Liver (tissue), 9 donors: Measurements from ENCODE around the gene TMEM179. TPM values are rescaled to one million over a fixed set of nuclear protein-coding genes. Genes with fewer than 3 reads are reported as not detected.

ENCODE experiments used
- DNase-seq: peaks from one replicate; pipeline ENCODE4 v3.0.0-alpha.2; 2017; ENCODE audit warnings: low spot score
- H3K27ac ChIP-seq, 2 donors: one replicate each; pipeline ENCODE4 v1.7.0; 2013; ENCODE audit warnings: inconsistent platforms in 2 of 2, low read length in 2 of 2, control low read depth in 1 of 2, low read depth in 1 of 2, mild to moderate bottlenecking in 1 of 2
- H3K27me3 ChIP-seq, 4 donors: one replicate each; pipeline versions ENCODE4 v1.6.1 to v1.7.0; 2013; ENCODE audit warnings: low read length in 3 of 4, inconsistent platforms in 1 of 4, mild to moderate bottlenecking in 1 of 4, moderate library complexity in 1 of 4; ENCODE audit not compliant: control insufficient read depth in 4 of 4, insufficient read depth in 4 of 4
- H3K36me3 ChIP-seq, 4 donors: one replicate each; pipeline versions ENCODE4 v1.6.1 to v1.7.0; 2013; ENCODE audit warnings: low read length in 3 of 4, mild to moderate bottlenecking in 3 of 4, low read depth in 1 of 4, moderate library complexity in 1 of 4; ENCODE audit not compliant: control insufficient read depth in 4 of 4, insufficient read depth in 3 of 4
- H3K4me1 ChIP-seq, 4 donors: one replicate each; pipeline versions ENCODE4 v1.6.1 to v1.7.0; 2013; ENCODE audit warnings: low read length in 3 of 4, mild to moderate bottlenecking in 3 of 4, moderate library complexity in 1 of 4; ENCODE audit not compliant: control insufficient read depth in 4 of 4, insufficient read depth in 4 of 4
- H3K4me3 ChIP-seq, 3 donors: one replicate each; pipeline versions ENCODE4 v1.6.1 to v1.7.0; 2013; ENCODE audit warnings: low read length in 3 of 3, control low read depth in 1 of 3, low read depth in 1 of 3, mild to moderate bottlenecking in 1 of 3
- H3K9ac ChIP-seq, 2 donors: one replicate each; pipeline ENCODE4 v1.7.0; 2013; ENCODE audit warnings: low read length in 2 of 2, mild to moderate bottlenecking in 2 of 2, moderate library complexity in 2 of 2, control low read depth in 1 of 2, low read depth in 1 of 2
- H3K9me3 ChIP-seq, 4 donors: one replicate each; pipeline versions ENCODE4 v1.6.1 to v1.7.0; 2013; ENCODE audit warnings: low read length in 3 of 4; ENCODE audit not compliant: control insufficient read depth in 4 of 4
- EGR1 ChIP-seq, 2 donors: IDR thresholded peaks; 2 replicates each; pipeline ENCODE4 v1.6.1; 2016 to 2018; ENCODE audit warnings: antibody characterized with exemption in 2 of 2, low read depth in 2 of 2
- FOXA1 ChIP-seq: IDR thresholded peaks from 2 replicates; pipeline ENCODE4 v1.6.1; 2016; ENCODE audit warnings: antibody characterized with exemption
- FOXA2 ChIP-seq: IDR thresholded peaks from 2 replicates; pipeline ENCODE4 v1.6.1; 2016; ENCODE audit warnings: antibody characterized with exemption
- GABPA ChIP-seq, 2 donors: IDR thresholded peaks in 1 of 2; conservative IDR thresholded peaks in 1 of 2; 2 replicates each; pipeline ENCODE4 v1.6.1; 2016; ENCODE audit warnings: antibody characterized with exemption in 2 of 2, mild to moderate bottlenecking in 1 of 2, moderate library complexity in 1 of 2
- HNF4A ChIP-seq, 2 donors: conservative IDR thresholded peaks; 2 replicates each; pipeline ENCODE4 v1.6.1; 2016; ENCODE audit warnings: antibody characterized with exemption in 2 of 2, mild to moderate bottlenecking in 2 of 2
- HNF4G ChIP-seq: IDR thresholded peaks from 2 replicates; pipeline ENCODE4 v1.6.1; 2016; ENCODE audit warnings: antibody characterized with exemption
- JUND ChIP-seq, 2 donors: IDR thresholded peaks; 2 replicates each; pipeline ENCODE4 v1.6.1; 2016; ENCODE audit warnings: antibody characterized with exemption in 2 of 2
- NR2F2 ChIP-seq: IDR thresholded peaks from 2 replicates; pipeline ENCODE4 v1.6.1; 2016; ENCODE audit warnings: antibody characterized with exemption
- RAD21 ChIP-seq, 2 donors: IDR thresholded peaks; 2 replicates each; pipeline ENCODE4 v1.6.1; 2016; ENCODE audit warnings: antibody characterized with exemption in 2 of 2, mild to moderate bottlenecking in 2 of 2
- RXRA ChIP-seq, 2 donors: IDR thresholded peaks; 2 replicates each; pipeline ENCODE4 v1.6.1; 2017 to 2018; ENCODE audit warnings: antibody characterized with exemption in 2 of 2, mild to moderate bottlenecking in 1 of 2
- SP1 ChIP-seq: IDR thresholded peaks from 2 replicates; pipeline ENCODE4 v1.6.1; 2018; ENCODE audit warnings: antibody characterized with exemption, mild to moderate bottlenecking
- TAF1 ChIP-seq: conservative IDR thresholded peaks from 2 replicates; pipeline ENCODE4 v1.6.1; 2016; ENCODE audit warnings: antibody characterized with exemption, mild to moderate bottlenecking
- WGBS: extraction: QIAGEN DNeasy Blood & Tissue Kit; methylation state at CpG from one replicate; pipeline ENCODE4 v1.1.7; 2013; 5-methylcytosine and 5-hydroxymethylcytosine counted together
- polyA plus RNA-seq, 2 donors: library from polyadenylated mRNA; stranded (reverse) in 1 of 2; unstranded in 1 of 2; fragments of 200-250 nt in 1 of 2; fragments of >200 nt in 1 of 2; fragmentation: Nextera tagmentation in 1 of 2; extraction: Ambion mirVana in 1 of 2; gene quantifications; one replicate each; pipeline versions ENCODE4 v1.2.1 to v1.2.3, GENCODE V29; 2013 to 2015
- total RNA-seq, 2 donors: library from RNA; depleted of rRNA; stranded (reverse); fragments of >200 nt; gene quantifications; one replicate each; pipeline ENCODE4 v1.2.3, GENCODE V29; 2014
- TF ChIP-seq, protein P1 (sequence below): fragments of 150-350 bp; IDR thresholded peaks from 2 replicates; pipeline ENCODE4 v1.5.1; 2017; ENCODE audit warnings: improper control_type of control experiment, low read depth, low read length; ENCODE audit not compliant: missing input control
- TF ChIP-seq, protein P2 (sequence below): IDR thresholded peaks from 2 replicates; pipeline ENCODE4 v1.6.1; 2016; ENCODE audit warnings: antibody characterized with exemption, mild to moderate bottlenecking
- TF ChIP-seq, protein P3 (sequence below): IDR thresholded peaks from 2 replicates; pipeline ENCODE4 v1.6.1; 2016; ENCODE audit warnings: antibody characterized with exemption
- TF ChIP-seq, protein P4 (sequence below): IDR thresholded peaks from 2 replicates; pipeline ENCODE4 v1.6.1; 2016; ENCODE audit warnings: antibody characterized with exemption
- TF ChIP-seq, protein P5 (sequence below): IDR thresholded peaks from 2 replicates; pipeline ENCODE4 v1.6.1; 2016; ENCODE audit warnings: antibody characterized with exemption
- donor health status: healthy.
- donor health status: healthy.
- donor health status: healthy.
- donor health status: healthy.
- donor health status: healthy.

The TMEM179 gene
- total and polyA plus RNA-seq, 4 donors = 0.12 to 0.37 TPM; not detected in 2

DNA sequence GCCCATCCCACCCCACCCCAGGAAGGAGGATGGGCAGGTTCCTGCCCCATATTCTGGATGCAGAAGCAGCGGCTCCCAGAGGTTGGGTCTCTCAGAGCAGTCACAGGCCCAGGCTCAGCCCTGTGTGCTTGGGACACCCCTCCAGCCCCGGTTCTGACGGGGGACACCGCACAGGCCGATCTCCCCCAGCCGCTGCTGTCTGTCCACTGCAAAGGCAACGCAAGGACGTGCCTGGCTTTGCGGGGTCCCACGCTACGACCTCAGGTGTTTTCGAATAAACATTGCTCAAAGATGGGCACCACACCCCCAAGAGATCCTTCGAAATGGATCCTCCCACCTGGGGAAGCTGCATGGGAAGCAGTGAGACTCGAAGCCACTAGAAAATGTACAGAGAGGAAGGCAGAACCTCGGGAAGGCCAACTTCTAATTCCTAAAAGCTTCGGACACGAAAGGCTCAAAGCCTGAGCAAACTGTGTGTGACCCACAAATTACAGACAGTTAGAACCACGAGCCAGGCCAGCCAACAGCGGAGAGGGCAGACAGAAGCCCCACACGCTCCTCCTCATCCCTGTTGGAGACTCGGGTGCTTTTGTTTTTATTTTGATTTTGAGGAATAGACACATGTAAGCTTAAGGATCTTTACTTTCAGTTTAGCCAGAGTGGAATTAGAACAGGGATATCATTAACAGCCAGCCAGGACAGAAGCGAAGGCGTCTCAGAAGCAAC lies 14.2 kb downstream of the TMEM179 start (continued):
- TF ChIP-seq, protein P1, sequence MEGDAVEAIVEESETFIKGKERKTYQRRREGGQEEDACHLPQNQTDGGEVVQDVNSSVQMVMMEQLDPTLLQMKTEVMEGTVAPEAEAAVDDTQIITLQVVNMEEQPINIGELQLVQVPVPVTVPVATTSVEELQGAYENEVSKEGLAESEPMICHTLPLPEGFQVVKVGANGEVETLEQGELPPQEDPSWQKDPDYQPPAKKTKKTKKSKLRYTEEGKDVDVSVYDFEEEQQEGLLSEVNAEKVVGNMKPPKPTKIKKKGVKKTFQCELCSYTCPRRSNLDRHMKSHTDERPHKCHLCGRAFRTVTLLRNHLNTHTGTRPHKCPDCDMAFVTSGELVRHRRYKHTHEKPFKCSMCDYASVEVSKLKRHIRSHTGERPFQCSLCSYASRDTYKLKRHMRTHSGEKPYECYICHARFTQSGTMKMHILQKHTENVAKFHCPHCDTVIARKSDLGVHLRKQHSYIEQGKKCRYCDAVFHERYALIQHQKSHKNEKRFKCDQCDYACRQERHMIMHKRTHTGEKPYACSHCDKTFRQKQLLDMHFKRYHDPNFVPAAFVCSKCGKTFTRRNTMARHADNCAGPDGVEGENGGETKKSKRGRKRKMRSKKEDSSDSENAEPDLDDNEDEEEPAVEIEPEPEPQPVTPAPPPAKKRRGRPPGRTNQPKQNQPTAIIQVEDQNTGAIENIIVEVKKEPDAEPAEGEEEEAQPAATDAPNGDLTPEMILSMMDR = no peak
- TF ChIP-seq TAF1 = no peak
- no peak for TF ChIP-seq FOXA2
- no peak for TF ChIP-seq EGR1 (IDR thresholded peaks at IDR 0.05; ENCODE audit: low read depth in 2 of 2)
- TF ChIP-seq HNF4A (conservative IDR thresholded peaks at IDR 0.05) = no peak
- no peak for TF ChIP-seq RAD21 (IDR thresholded peaks at IDR 0.05)
- no peak for TF ChIP-seq FOXA1

DNA sequence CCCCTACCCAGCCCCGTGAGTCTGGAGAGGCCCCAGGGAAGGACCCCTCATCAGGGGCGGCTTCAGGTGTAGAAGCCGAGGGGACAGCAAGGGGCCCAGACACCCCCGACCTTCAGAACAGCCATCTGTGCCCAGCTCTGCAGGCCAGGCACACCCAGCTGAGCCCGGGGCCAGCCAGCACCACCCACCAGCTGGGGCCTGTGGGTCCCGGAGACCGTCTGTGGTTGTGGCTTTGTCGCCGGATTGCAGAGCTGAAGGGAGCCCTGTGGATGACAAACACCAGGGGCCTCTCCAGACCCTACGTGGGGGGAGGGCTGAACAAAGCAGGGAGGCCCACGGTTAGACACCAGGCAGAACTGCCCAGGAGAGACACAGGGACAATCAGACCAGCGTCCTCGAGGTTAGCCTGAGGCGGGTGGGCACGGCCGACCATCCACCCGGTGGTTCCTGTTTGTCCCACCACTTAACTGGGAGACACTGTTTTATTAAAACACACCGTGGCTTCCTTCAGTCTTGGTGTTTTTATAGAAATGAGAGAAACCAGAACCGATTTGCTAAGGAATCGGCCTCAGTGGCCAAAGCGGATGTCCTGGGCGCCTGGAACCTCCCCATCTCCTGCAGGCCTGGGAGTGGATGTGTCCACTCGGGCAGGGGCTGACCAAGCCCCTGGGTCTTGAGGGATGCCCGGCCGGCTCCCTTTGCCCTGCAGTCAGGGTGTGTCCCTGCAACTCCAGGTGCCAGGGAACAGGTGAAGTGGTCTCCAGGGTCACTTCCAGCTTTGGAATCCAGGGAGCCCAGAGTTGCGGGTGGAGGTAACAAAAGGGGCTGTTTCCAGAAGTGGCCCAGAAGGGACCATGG lies 15.0 kb downstream of the TMEM179 start:
- H3K36me3 ChIP-seq = no peaks in the 10 kb centered on the region
- TF ChIP-seq NR2F2 (no peak), GABPA (IDR thresholded peaks at IDR 0.05 in 1 of 2, conservative IDR thresholded peaks at IDR 0.05 in 1 of 2) (no peak), RXRA (IDR thresholded peaks at IDR 0.05) (no peak), TAF1 (no peak), SP1 (no peak), HNF4A (conservative IDR thresholded peaks at IDR 0.05) (no peak), FOXA1 (no peak), JUND (IDR thresholded peaks at IDR 0.05) (no peak), FOXA2 (no peak), EGR1 (IDR thresholded peaks at IDR 0.05; ENCODE audit: low read depth in 2 of 2) (no peak), HNF4G (no peak)
- TF ChIP-seq, protein P1 = no peak
- TF ChIP-seq, protein P2, sequence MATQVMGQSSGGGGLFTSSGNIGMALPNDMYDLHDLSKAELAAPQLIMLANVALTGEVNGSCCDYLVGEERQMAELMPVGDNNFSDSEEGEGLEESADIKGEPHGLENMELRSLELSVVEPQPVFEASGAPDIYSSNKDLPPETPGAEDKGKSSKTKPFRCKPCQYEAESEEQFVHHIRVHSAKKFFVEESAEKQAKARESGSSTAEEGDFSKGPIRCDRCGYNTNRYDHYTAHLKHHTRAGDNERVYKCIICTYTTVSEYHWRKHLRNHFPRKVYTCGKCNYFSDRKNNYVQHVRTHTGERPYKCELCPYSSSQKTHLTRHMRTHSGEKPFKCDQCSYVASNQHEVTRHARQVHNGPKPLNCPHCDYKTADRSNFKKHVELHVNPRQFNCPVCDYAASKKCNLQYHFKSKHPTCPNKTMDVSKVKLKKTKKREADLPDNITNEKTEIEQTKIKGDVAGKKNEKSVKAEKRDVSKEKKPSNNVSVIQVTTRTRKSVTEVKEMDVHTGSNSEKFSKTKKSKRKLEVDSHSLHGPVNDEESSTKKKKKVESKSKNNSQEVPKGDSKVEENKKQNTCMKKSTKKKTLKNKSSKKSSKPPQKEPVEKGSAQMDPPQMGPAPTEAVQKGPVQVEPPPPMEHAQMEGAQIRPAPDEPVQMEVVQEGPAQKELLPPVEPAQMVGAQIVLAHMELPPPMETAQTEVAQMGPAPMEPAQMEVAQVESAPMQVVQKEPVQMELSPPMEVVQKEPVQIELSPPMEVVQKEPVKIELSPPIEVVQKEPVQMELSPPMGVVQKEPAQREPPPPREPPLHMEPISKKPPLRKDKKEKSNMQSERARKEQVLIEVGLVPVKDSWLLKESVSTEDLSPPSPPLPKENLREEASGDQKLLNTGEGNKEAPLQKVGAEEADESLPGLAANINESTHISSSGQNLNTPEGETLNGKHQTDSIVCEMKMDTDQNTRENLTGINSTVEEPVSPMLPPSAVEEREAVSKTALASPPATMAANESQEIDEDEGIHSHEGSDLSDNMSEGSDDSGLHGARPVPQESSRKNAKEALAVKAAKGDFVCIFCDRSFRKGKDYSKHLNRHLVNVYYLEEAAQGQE = no peak
- TF ChIP-seq, protein P3, sequence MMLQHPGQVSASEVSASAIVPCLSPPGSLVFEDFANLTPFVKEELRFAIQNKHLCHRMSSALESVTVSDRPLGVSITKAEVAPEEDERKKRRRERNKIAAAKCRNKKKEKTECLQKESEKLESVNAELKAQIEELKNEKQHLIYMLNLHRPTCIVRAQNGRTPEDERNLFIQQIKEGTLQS = no peak
- TF ChIP-seq, protein P4, sequence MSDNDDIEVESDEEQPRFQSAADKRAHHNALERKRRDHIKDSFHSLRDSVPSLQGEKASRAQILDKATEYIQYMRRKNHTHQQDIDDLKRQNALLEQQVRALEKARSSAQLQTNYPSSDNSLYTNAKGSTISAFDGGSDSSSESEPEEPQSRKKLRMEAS = no peak
- TF ChIP-seq, protein P5, sequence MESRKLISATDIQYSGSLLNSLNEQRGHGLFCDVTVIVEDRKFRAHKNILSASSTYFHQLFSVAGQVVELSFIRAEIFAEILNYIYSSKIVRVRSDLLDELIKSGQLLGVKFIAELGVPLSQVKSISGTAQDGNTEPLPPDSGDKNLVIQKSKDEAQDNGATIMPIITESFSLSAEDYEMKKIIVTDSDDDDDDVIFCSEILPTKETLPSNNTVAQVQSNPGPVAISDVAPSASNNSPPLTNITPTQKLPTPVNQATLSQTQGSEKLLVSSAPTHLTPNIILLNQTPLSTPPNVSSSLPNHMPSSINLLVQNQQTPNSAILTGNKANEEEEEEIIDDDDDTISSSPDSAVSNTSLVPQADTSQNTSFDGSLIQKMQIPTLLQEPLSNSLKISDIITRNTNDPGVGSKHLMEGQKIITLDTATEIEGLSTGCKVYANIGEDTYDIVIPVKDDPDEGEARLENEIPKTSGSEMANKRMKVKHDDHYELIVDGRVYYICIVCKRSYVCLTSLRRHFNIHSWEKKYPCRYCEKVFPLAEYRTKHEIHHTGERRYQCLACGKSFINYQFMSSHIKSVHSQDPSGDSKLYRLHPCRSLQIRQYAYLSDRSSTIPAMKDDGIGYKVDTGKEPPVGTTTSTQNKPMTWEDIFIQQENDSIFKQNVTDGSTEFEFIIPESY = no peak
- WGBS = 84% methylated on average over 26 of the region's 26 CpGs
- H3K9me3 ChIP-seq = no peaks in the 10 kb centered on the region
- H3K4me1 ChIP-seq = no peaks in the 10 kb centered on the region
- no peak overlapping the region for H3K9ac ChIP-seq
- no peak for DNase-seq
- H3K4me3 ChIP-seq = no peak overlapping the region
- peaks cover 0 to 2% (median 0%) of the 10 kb centered on the region in 4 donors for H3K27me3 ChIP-seq
- no peak overlapping the region for H3K27ac ChIP-seq
